ENCODE results near the gene VSTM4. TPM values are rescaled to one million over a fixed set of nuclear protein-coding genes. Genes with fewer than 3 reads are reported as not detected.

Gene VSTM4
- polyA plus RNA-seq, 12 donors, result 37.8 to 130 (median 44.2) TPM

DNA sequence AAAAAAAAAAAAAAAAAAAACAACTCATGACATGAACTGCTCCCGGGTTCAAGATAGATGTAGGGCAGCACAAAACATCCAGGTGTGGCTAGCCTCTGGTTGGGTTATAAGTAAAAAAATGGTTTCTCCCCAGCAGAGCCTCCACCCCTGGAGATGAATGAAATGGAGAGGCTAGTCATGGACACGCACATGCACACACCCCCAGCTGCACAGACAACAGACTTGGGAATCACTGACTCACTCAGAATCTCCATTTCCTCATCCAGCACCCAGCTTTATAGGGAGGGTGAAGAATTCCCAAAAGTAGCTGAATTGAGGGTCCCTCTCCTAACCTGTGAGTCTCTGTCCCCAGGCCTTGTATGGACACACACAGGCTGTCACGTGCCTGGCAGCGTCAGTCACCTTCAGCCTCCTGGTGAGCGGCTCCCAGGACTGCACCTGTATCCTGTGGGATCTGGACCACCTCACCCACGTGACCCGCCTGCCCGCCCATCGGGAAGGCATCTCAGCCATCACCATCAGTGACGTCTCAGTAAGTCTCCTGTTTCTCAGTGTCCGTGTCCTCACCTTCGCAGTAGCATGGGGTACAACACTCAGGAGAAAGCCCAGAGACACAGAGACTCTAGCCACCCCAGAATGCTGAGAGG is 140.7 kb downstream of the VSTM4 start:
- no peak for DNase-seq

DNA sequence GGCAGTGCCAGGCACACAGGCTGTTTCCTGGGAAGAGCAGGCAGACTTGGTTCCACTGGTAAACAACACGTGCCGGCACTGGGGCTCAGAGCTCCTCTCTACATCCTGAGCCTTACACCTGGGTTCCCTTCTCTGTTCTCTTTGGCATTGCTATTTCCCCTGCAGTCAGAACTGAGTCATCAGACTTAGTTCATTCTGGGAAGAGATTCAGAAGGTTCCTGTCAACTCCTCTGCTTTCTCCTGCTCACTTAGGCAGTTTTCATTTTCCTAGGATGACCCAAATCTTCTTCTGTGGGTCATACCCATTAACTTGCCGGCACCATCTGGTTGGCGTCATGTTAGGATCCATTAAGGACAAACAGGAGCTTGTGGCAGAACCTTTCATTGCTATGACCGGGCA is 142.3 kb downstream of the VSTM4 start:
- DNase-seq, result no peak

GRCh38 chr10:48970654-48971053 is 144.7 kb downstream of the VSTM4 start:
- DNase-seq, result no peak

DNA sequence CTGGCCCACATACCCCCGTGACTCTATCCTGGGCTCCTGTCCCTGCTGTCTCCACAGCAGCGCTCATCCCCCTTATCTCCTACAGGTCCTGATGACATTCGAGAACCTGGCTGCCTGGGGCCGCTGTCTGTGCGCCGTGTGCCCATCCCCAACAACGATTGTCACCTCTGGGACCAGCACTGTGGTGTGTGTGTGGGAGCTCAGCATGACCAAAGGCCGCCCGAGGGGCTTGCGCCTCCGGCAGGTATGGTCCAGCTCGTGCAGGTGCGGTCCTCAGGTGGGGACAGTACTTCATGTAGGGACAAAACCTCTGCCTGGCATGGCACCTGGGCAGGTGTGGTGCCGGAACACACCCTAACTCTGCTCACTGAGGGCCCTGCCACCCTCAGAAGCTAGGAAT is 145.3 kb downstream of the VSTM4 start:
- no peak for DNase-seq

DNA sequence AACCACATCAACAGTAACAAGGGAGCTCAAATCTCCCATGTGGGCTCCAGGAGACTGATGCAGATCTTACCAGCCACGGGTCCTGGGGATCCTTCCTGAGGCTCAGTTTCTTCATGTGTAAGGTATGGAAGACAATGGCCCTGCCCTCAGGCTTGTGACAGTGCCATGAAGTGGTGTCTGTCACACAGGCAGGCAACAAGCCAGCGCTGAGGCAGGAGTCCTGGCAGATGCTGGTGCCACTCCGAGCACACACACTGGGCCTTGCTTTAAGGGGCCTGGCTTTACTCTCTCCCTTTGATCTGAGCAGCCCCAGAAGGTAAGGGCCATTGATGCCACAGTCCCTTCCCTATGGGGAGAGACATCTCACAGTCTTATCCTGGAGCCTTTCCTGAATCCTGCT is 147.3 kb downstream of the VSTM4 start:
- no peak for DNase-seq

- no peak for DNase-seq
These were observed 149.9 kb downstream of the VSTM4 start for GRCh38 chr10:48965460-48965859.

Other genes starting within 250 kb of the VSTM4 start
- gene LRRC18, start 175.7 kb downstream of the VSTM4 start, polyA plus RNA-seq (ENCODE audit: insufficient read length in 12 of 12), result under 1 TPM in 5 of 12 donors, not detected in 7; 0.07 to 0.23 (median 0.22) TPM
- gene FAM170B, start 18.5 kb upstream of the VSTM4 start, polyA plus RNA-seq (ENCODE audit: insufficient read length in 12 of 12), result not detected
- 10 to 100 TPM in 2 of 12 donors, 1 to 10 TPM in 9, not detected in 1; 4.7 to 10.2 (median 6.6) TPM for gene TMEM273, start 72.9 kb upstream of the VSTM4 start, polyA plus RNA-seq (ENCODE audit: insufficient read length in 12 of 12)
- gene C10orf71, start 183.6 kb upstream of the VSTM4 start, polyA plus RNA-seq (ENCODE audit: insufficient read length in 12 of 12), result 10 to 100 TPM in 11 of 12 donors, not detected in 1; 10.9 to 48.1 (median 33.4) TPM

All from muscle of arm (tissue), 12 donors.